GM20431 (cell line): ENCODE measurements around the gene RTN1.
"Not testable (repeated sequence)": the region's sequence is repeated elsewhere in the genome, so short reads cannot be mapped to it uniquely, and the experiment has no call there.

Experiments used
- in situ Hi-C: fragments of 300-500 bp; cut with MseI, MboI; formaldehyde crosslinking; loops from one replicate; pipeline ENCODE4 v1.15.0; 2020; ENCODE audit warnings: low sequenced_read_pairs; ENCODE audit not compliant: unreplicated experiment

RTN1 gene

DNA sequence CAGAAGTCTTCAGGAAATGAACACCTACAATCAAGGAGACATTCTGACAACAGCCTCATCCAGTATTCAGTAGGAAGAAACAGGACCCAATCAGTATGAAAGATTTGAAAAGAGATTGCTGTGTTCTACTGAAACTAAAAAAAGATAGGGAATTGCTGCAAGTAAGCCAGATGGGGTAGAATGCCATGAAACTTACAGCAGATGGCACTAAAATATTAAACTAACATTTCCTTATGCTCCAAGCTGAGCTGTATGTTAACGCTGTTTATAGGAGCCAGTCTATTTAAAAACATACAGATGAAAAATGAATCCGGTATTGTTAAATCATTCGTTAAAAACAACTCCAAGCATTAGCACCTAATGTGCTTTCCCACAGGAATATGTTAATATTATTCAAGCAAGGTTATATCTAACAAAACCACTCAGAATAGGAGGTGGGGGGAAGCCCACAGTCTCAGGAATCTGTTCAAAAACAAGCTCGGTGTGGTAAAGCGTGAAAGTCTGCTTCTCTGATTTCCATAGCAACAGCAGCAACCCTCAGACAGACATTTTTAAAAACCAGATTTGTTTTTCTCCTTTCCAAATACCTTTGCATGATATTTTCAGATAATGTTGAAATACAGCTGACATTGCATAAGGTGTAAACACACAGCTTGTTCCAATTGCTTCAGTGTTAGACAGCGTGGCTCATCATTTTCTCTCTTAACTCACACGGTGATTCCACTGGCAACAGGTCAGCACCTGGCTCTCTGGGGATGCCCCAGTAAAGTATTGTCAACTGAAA is 162.6 kb downstream of the RTN1 start:
- in situ Hi-C loops: no loop called here

DNA sequence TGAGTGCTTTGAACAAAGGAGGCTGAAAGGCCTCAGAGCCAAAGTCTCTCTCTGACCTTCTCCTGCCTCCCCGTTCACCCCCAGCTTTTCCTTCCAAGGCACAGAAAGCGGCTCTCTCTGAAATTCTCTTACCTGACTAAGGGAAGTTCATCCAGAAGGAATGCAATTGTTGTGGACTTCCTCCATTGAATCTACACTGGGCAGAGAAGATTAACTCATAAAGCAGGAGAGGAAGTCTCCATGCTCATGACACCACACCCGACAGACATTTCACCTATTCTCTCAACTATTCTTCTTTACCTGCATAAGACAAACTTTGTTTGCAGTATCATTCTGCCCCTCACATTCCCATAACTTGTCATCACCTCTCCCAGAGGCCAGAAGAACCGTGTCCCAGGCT is 164.7 kb downstream of the RTN1 start:
- in situ Hi-C loops: no loop called here

DNA sequence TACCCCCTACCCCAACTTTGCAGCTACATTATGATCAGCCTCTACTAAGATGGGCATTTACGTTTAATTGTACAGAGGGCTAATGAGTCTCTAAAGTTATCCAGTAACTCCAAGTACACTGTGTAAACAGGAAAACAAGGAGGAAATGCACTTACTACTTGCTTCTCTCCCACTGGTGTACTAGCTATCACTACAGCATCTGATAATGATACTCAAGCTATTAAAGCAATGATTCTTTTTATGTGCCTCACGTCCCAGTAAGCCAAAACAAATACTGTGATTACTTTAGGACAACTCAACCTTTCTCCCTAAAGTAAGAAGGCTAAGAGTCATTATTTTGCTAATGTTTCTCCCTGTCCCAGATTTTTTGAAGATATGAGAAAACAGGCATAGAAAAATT is 165.3 kb downstream of the RTN1 start:
- in situ Hi-C loops: no loop called here

DNA sequence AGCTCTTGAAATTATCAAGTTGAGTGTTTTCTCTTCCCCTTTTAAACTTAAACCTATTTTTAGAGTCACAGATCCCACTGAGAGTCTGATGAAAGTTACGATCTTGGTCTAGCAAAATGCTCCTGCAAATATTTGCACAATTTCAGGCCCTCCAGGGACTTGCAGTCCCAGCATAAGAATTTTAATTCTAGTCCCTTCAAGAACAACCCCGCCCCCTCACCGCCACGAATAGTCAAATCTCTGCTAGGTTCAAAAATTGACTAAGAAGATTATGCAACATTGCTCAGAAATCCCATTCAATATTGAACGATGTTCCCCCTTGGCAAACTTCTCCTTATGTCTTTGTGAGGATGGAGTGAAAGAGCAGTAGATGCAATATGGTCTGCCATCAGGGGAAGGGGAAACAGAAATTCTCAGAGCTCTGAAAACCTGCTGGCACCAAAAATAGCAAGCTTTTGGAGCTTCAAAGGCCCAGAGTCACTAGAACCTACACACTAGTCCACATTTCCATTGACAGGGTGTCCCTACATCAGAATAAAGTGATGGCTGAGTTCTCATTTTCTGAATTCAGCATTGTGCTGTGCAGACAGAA is 166.4 kb downstream of the RTN1 start:
- in situ Hi-C loops: no loop called here

DNA sequence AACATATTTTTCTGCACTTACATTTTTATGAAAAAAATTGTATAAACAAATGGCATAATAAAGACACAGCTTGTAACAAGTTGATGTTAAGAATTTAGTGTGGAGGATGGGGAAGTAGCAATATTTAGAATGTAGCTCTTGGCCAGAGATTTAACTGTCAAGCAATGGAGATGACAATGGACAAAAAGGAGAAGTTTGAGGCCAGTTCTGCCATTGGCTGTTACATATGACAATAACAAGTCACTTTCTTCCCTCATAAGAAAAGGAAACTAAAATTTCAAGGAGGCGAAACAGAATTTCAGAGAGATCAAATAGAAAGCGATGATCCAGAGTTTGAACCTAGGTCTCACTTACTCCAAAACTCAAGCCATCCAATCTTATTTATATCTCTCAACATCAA is 171.1 kb downstream of the RTN1 start:
- in situ Hi-C loops: no loop called here

DNA sequence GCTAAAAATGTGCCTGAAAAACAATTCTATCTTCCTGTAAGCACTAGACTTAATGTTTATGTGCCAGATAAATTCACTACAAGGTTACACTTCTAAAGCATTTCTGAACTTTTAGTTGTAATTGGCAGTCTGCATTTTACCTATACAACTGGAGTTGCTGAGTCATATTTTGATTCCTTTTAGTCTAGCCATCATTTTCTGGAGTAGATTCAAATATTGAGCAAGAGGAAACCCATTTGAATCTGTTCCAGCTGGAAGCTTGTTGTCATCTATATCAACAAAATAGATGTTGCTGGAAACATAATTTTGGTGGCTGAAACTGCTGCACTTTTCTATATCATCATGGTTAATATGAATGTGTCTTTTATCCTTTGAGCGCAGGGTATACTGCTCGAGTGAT is 171.8 kb downstream of the RTN1 start:
- in situ Hi-C loops: no loop called here

DNA sequence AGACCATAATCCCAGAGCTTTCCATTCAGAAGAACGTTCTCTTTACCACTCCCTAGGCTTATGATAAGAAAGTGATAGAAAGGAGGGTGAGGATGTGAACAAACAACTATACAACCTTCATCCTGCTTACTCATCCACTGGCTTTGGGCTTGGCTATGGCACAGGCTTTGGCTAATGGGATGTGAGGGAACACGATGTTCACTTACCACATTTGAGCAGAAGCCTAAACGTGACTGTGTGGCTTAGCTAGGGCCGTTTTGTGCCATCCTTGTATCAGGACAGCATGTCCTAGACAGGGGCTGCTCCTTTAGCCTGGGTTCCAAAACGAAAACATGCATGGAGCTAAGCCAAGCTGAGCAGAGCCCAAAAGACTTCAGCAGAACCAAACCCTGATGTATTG is 175.4 kb downstream of the RTN1 start:
- in situ Hi-C loops: no loop called here

DNA sequence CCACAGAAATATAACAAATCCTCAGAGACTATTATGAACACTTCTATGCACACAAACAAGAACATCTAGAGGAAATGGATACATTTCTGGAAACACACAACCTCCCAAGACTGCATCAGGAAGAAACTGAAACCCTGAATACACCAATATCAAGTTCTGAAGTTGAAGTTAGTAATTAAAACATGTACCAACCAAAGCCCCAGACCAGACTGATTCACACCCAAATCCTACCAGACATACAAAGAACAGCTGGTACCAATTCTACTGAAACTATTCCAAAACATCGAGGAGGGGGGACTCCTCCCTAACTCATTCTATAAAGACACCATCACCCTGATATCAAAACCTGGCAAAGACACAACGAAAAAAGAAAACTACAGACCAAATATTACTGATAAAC is 179.3 kb downstream of the RTN1 start:
- in situ Hi-C loops: no loop called here

DNA sequence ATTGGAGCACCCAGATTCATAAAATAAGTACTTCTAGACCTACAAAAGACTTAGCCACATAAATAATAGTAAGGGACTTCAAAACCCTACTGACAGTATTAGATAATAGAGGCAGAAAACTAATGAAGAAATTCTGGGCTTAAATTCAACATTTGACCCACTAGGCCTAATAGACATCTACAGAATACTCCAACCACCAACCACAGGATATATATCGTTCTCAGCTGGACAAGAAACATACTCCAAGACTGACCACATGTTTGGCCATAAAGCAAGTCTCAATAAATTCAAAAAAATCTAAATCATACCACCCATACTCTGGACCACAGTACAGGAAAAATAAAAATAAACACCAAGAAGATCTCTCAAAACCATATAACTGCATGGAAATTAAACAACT is 180.2 kb downstream of the RTN1 start:
- in situ Hi-C loops: no loop called here

DNA sequence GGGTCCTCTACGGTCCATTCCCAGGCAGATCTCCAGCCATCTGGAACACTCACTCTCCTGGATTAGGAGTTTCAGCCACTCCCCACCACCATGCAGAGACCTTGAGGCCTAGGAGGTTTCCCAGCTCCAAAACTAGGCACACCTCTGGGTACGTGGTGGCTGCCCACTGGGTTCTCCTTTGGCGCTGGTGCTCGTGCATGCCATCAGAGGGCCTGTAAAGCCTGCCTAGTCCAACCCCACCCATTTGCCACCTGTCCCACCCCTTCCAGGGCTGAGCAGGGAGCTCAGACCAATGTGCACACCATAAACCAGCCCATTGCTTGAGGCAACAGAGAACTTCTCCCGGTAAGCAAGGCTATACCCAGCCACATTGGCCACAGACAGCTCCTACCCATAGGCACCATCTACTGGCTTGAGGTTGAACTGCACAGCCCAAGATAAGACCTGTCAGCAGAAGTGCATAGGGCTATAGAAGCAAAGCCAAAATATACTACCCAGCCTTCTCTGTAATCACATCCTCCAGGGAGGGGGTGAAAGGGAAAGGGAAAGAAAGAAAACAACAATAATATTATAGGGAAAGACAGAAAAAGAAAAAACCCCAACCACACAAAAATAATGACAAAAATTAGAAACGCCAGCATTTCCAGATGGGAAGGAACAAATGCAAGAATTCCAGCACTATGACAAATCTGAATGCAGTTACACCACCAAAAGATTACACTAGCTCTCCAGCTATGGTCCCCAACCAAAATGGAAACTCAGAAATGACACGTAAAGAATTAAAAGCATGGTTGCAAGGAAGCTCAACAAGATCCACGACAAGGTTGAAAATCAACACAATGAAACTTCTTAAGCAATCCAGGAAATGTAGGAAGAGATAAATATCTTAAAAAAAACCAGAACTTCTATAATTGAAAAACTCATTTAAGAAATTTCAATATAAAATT is 182.1 kb downstream of the RTN1 start:
- in situ Hi-C loops: no loop called here

DNA sequence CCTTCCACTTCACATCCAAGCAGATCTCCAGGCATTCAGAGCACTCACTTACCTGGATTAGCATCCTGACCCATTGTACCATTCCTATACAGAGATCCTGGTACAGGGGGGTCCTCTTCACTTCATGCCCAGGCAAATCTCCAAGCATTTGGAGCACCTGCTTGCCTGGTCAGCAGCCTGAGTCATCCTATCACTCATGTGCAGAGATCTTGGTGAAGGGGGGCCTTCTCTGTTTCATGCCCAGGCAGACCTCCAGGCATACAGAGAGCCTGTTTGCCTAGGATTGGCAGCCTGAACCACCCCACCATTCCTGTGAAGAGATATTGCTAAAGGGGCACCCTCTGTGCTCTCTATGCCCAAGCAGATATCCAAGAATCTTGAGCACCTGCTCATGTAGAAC is 182.9 kb downstream of the RTN1 start:
- in situ Hi-C loops: no loop called here

DNA sequence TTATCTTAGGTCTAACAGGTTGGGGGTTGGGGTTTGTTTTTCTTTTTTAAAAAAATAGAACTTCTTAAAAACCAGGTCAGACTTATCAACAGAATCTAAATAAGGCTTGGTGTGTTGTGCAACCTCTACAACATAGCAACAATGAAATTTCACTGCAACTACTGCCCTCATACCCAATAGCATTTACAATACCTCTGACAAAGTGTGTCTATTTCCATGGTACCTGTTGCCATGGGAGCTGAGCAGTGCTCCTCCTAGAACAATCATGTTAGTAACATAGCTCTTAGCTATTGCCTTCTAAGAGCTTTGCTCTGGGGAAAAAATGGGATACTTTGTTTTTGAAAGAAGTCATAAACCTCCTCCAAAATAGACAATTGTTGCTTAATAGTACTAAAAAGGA is 190.7 kb downstream of the RTN1 start:
- in situ Hi-C loops: no loop called here

DNA sequence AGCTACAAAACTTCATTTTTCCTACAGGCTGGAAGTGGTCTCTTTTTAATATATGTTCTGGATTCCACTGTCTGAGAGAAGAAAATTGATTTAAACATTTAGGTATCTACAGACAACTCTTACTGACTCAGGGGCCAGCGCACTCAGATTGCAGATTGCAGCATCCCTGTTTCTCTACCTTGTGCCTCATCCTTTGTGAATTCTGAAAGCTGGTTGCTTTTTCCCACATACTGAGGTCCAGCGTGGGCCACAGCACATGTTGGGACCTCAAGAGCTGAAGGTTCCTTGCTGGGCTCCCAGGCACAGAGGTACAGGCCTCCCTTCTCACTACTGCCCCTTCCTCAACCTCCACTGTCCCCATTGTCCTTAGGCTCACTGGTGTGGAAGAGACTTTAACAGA is 192.2 kb downstream of the RTN1 start:
- in situ Hi-C loops: no loop called here

DNA sequence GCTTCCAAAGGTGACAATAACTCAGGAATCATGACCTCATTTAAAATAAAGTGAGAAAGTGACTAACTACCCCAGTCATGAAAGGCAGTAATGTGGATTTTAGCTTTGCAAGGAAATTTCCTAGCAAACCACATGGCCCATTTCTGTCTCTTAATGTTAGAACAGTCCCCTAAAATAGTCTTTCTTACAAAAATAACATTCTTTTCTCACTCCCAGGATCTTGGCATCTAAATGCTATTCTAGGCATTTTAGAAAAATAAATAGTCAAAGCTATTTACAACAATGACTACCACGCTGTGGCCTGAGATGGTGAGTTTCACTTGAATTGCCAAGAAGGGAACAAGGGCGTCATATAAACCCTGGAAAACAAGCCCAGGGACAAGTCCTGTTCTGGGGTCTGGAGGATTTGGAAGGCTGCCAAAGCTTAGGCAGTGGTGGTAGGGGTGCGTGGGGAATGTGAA is 192.8 kb downstream of the RTN1 start:
- in situ Hi-C loops: no loop called here

DNA sequence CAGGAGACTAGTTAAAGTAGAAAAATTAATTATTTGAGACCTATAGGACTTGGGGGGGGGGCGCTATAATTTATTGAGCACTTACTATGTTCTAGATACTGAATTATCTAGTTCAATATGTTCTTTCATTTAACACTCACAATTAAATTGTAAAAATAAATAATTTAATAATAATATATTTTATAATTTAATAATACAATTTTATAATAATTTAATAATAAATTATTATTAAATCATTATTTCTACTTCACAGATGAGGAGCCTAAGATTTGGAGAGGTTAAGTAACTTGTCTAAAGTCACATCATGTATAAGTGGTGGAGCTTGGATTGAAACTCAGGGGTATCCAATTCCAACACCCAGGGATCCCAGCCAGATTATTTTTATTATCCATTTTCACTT is 195.2 kb downstream of the RTN1 start:
- in situ Hi-C loops: no loop called here

DNA sequence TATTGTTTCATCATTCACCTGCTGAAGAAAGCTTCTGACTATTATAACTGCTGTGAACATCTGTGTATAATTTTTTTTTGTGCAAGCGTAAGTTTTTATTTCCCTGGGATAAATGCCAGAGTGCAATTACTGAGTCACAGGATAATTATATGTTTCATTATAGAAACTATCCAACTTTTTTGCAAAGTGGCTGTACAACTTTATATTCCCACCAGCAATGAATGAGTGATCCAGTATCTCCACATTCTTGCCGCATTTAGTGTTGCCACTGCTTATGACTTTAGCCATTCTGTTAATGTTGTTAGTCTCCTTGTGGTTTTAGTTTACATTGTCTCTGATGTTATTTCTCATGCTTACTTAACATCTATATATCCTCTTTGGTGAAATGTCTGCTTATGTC is 205.8 kb downstream of the RTN1 start:
- in situ Hi-C loops: no loop called here

DNA sequence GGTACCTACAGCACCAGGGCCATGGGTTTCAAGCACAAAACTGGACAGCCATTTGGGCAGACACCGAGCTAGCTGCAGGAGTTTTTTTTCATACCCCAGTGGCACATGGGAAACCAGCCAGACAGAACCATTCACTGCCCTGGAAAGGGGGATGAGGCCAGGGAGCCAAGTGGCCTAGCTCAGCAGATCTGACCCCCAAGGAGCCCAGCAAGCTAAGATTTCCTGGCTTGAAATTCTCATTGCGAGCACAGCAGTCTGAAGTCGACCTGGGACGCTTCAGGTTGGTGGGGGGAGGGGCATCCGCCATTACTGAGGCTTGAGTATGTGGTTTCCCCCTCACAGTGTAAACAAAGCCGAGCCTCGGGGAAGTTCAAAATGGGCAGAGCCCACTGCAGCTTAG is 212.8 kb downstream of the RTN1 start:
- in situ Hi-C loops: no loop called here

DNA sequence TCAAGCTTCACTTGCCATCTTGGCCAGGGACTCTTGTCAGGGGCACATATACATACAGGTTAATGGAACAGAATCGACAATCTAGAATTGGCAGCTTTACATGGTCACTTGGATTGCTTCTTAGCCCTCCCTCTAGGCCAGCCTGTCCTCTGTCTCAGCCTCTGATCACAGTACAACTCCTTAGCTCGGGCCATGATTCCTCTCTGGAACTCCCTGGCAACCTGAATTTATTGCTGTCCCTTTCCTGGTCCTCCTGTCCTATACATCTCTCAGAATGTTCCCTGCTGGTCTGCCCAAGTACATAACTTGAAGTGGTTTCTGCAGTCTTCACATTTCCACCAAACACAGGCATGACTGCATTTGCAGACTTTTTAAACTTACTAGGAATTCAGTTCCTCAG is 214.1 kb downstream of the RTN1 start:
- in situ Hi-C loops: no loop called here

DNA sequence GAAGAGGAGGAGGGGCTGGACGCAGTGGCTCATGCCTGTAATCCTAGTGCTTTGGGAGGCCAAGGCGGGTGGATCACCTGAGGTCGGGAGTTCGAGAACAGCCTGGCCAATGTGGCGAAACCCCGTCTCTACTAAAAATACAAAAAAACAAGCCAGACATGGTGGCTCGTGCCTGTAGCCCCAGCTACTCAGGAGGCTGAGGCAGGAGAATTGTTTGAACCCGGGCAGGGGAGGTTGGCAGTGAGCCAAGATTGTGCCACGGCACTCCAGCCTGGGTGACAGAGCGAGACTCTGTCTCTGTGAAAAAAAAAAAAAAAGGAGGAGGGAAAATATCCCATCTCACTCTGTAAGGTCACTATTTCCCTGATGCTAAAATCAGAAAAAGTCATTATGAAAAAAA is 216.4 kb downstream of the RTN1 start:
- in situ Hi-C loops: not testable (repeated sequence)

DNA sequence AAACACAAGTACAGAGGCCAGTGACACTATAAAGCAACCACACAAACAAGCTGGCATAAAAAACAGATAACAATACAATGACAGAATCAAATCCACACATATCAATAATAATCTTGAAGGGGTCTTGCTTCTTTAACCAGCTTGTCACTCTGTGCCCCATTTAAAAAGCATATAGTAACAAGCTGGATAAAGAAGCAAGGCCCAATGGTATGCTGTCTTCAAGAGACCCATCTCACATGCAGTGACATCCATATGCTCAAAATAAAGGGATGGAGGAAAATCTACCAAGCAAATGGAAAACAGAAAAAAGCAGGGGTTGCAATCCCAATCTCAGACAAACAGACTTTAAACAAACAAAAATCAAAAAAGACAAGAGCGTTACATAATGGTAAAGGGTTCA is 223.7 kb downstream of the RTN1 start:
- in situ Hi-C loops: not testable (repeated sequence)

DNA sequence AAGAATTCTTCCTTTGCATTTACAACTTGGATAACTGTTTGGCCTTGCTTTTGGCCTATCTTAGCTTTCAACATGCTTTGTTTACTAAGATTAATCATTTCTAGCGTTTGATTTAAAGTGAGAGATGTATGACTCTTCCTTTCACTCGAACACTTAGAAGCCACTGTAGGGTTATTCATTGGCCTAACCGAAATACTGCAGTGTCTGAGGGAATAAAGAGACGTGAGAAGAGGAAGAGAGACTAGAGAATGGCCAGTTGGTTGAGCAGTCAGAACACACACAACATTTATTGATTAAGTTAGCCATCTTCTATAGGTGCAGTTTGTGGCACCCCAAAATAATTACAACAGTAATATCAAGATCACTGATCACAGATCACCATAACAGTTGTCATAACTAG is 231.7 kb downstream of the RTN1 start:
- in situ Hi-C loops: no loop called here
